Smooth muscle cell (in vitro differentiated cells): Measurements from ENCODE around the gene PAFAH1B1. TPM values are rescaled to one million over a fixed set of nuclear protein-coding genes. Genes with fewer than 3 reads are reported as not detected.
A peak's percentile ranks its signal among the peaks of the same experiment; 100 is the strongest.
"Not testable (repeated sequence)": the region's sequence is repeated elsewhere in the genome, so short reads cannot be mapped to it uniquely, and the experiment has no call there.

ENCODE experiments used
- DNase-seq: peaks from one replicate; lab custom pipeline; 2025; ENCODE audit not compliant: unreplicated experiment; lab: John Stamatoyannopoulos, UW
- H2AFZ ChIP-seq: fragments of 200-600 bp; sonication (generic); 2 replicates; pipeline ENCODE4 v1.6.0; 2016; ENCODE audit warnings: antibody characterized with exemption, low read depth, mild to moderate bottlenecking
- H3F3A ChIP-seq: fragments of 200-600 bp; sonication (generic); 2 replicates; pipeline ENCODE4 v1.6.0; 2017; ENCODE audit warnings: antibody characterized with exemption, low read depth
- H3K27ac ChIP-seq: fragments of 200-600 bp; sonication (generic); 2 replicates; pipeline ENCODE4 v1.5.1; 2016; ENCODE audit warnings: low read depth, mild to moderate bottlenecking
- H3K27me3 ChIP-seq: fragments of 200-600 bp; sonication (generic); 2 replicates; pipeline ENCODE4 v1.6.1; 2016; ENCODE audit warnings: low read depth, mild to moderate bottlenecking
- H3K36me3 ChIP-seq: fragments of 200-600 bp; sonication (generic); 2 replicates; pipeline ENCODE4 v1.5.1; 2016; ENCODE audit warnings: low read depth
- H3K4me1 ChIP-seq: fragments of 200-600 bp; sonication (generic); 2 replicates; pipeline ENCODE4 v1.5.1; 2016; ENCODE audit warnings: low read depth
- H3K4me2 ChIP-seq: fragments of 200-600 bp; sonication (generic); 2 replicates; pipeline ENCODE4 v1.6.0; 2016; ENCODE audit warnings: mild to moderate bottlenecking
- H3K4me3 ChIP-seq: fragments of 200-600 bp; sonication (generic); 2 replicates; pipeline ENCODE4 v1.5.1; 2016; ENCODE audit warnings: mild to moderate bottlenecking
- H3K79me2 ChIP-seq: fragments of 200-600 bp; sonication (generic); 2 replicates; pipeline ENCODE4 v1.6.0; 2016; ENCODE audit warnings: low read depth, mild to moderate bottlenecking
- H3K9ac ChIP-seq: fragments of 200-600 bp; sonication (generic); 2 replicates; pipeline ENCODE4 v1.6.0; 2016; ENCODE audit warnings: low read depth
- H3K9me3 ChIP-seq: fragments of 200-600 bp; sonication (generic); replicated peaks from 2 replicates; pipeline ENCODE4 v1.5.1; 2016; ENCODE audit warnings: low read depth
- H4K20me1 ChIP-seq: fragments of 200-600 bp; sonication (generic); 2 replicates; pipeline ENCODE4 v1.6.0; 2016; ENCODE audit warnings: low read depth
- CTCF ChIP-seq: fragments of 200-600 bp; sonication (generic); IDR thresholded peaks from 2 replicates; pipeline ENCODE4 v1.5.1; 2017; ENCODE audit warnings: borderline replicate concordance, mild to moderate bottlenecking, antibody characterized with exemption; ENCODE audit not compliant: insufficient read depth, poor library complexity, severe bottlenecking
- WGBS: methylation state at CpG from one replicate; pipeline ENCODE4 v1.1.7; 2016; ENCODE audit warnings: low lambda C conversion rate; 5-methylcytosine and 5-hydroxymethylcytosine counted together
- polyA plus RNA-seq: library from polyadenylated mRNA; unstranded; fragments of >200 nt; fragmentation: Nextera tagmentation; extraction: Ambion mirVana; gene quantifications from 2 replicates; pipeline ENCODE4 v1.2.1, GENCODE V29; 2016
- total RNA-seq: library from RNA; depleted of rRNA; stranded (reverse); fragments of >200 nt; gene quantifications from 2 replicates; pipeline ENCODE4 v1.2.3, GENCODE V29; 2014

Gene PAFAH1B1
- total and polyA plus RNA-seq, 2 experiments from 2014 or later, result 105 to 127 TPM

- no peak overlapping the region for H3K4me2 ChIP-seq
- H4K20me1 ChIP-seq, result peaks cover 100% of the 10 kb centered on the region
- H2AFZ ChIP-seq, result no peak overlapping the region
- TF ChIP-seq CTCF, result no peak
- H3K4me1 ChIP-seq, result peaks cover under 1% of the 10 kb centered on the region
- 93% methylated on average over 10 of the region's 10 CpGs for WGBS
- no peak overlapping the region for H3K4me3 ChIP-seq
- H3F3A ChIP-seq, result peaks cover 13% of the 10 kb centered on the region
- DNase-seq, result no peak
- H3K27ac ChIP-seq, result no peak overlapping the region
- H3K27me3 ChIP-seq, result no peaks in the 10 kb centered on the region
- no peaks in the 10 kb centered on the region for H3K36me3 ChIP-seq
- no peak overlapping the region for H3K9ac ChIP-seq
- peaks cover 100% of the 10 kb centered on the region for H3K79me2 ChIP-seq
- no peaks in the 10 kb centered on the region for H3K9me3 ChIP-seq
Observed at GRCh38 chr17:2624292-2624731, 30.9 kb downstream of the PAFAH1B1 start.

- H3K4me2 ChIP-seq, H3K9ac ChIP-seq, H3K9me3 ChIP-seq, H3K4me3 ChIP-seq, H3K27ac ChIP-seq, H3K36me3 ChIP-seq, DNase-seq, H2AFZ ChIP-seq, H3K27me3 ChIP-seq, H3F3A ChIP-seq: not testable (repeated sequence)
- H3K79me2 ChIP-seq, result peaks cover 100% of the 10 kb centered on the region
- peaks cover 100% of the 10 kb centered on the region for H4K20me1 ChIP-seq
- H3K4me1 ChIP-seq, result peaks cover 18% of the 10 kb centered on the region
- 99% methylated on average over 7 of the region's 7 CpGs for WGBS
Observed at GRCh38 chr17:2626626-2627219, 33.3 kb downstream of the PAFAH1B1 start.

GRCh38 chr17:2628922-2629321 lies 35.5 kb downstream of the PAFAH1B1 start:
- H3K27me3 ChIP-seq, result not testable (repeated sequence)

GRCh38 chr17:2631211-2631610 lies 37.8 kb downstream of the PAFAH1B1 start:
- Histone ChIP-seq H3K4me3 (no peak overlapping the region), H3K36me3 (peaks cover 2% of the 10 kb centered on the region), H3K27ac (peak overlapping the region; percentile 53), H3F3A (peaks cover 14% of the 10 kb centered on the region), H2AFZ (no peak overlapping the region), H3K9me3 (no peaks in the 10 kb centered on the region), H4K20me1 (peaks cover 100% of the 10 kb centered on the region), H3K79me2 (peaks cover 100% of the 10 kb centered on the region), H3K4me1 (peaks cover 21% of the 10 kb centered on the region), H3K9ac (no peak overlapping the region), H3K4me2 (no peak overlapping the region), H3K27me3 (no peaks in the 10 kb centered on the region)
- no peak for DNase-seq
- TF ChIP-seq CTCF, result no peak
- WGBS, result 69% methylated on average over 8 of the region's 9 CpGs

More at GRCh38 chr17:2628922-2629321, 35.5 kb downstream of the PAFAH1B1 start:
- H3K4me1 ChIP-seq, result peaks cover 18% of the 10 kb centered on the region
- not testable (repeated sequence) for H3K4me2 ChIP-seq, H3F3A ChIP-seq, H2AFZ ChIP-seq, H3K4me3 ChIP-seq, H3K9ac ChIP-seq, H3K9me3 ChIP-seq, DNase-seq, H3K36me3 ChIP-seq
- 92% methylated on average over 2 of the region's 2 CpGs for WGBS
- peak overlapping the region; percentile 53 for H3K27ac ChIP-seq
- H4K20me1 ChIP-seq, result peaks cover 100% of the 10 kb centered on the region
- peaks cover 100% of the 10 kb centered on the region for H3K79me2 ChIP-seq
